ENCODE results near the gene ROR1. TPM values are rescaled to one million over a fixed set of nuclear protein-coding genes. Genes with fewer than 3 reads are reported as not detected.

The ROR1 gene
- not detected for total RNA-seq

DNA sequence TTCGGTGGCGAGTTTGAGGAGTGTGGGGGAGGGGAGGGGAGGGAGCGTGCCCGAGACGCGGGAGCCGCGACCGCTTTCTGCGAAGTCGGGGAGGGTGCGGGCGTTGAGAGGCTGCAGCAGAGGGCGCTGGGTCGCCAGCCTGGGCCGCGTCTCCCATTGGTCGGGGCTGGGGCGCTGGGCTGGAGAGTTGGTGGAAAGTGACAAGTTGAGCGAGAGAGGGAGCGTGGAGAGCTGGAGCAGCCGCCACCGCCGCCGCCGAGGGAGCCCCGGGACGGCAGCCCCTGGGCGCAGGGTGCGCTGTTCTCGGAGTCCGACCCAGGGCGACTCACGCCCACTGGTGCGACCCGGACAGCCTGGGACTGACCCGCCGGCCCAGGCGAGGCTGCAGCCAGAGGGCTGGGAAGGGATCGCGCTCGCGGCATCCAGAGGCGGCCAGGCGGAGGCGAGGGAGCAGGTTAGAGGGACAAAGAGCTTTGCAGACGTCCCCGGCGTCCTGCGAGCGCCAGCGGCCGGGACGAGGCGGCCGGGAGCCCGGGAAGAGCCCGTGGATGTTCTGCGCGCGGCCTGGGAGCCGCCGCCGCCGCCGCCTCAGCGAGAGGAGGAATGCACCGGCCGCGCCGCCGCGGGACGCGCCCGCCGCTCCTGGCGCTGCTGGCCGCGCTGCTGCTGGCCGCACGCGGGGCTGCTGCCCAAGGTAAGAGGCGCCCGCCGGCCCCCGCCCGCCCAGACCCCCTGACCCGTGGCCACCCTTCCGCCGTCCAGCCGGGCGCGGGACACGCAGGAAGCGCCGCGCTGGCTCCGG, at the start of gene ROR1:
ROR1 (plus strand) TSS at position 203 of the 802 bp plus-strand sequence.
- peak; percentile 93 for ATAC-seq
- peak; percentile 69 for DNase-seq
- ChIA-PET CTCF (no interaction called here), POLR2A (interaction anchor here (0.6 to 1.3 kb wide), 2 partner anchors 10 to 348 kb away, joined by 3 to 4 read pairs; no protein-coding TSS in a partner anchor)
- peaks cover 49% of the 10 kb centered on the region for H3K27me3 Mint-ChIP-seq
- peak; percentile 45 for TF ChIP-seq CTCF (IDR thresholded peaks at IDR 0.05)
- no peaks in the 10 kb centered on the region for H3K9me3 Mint-ChIP-seq
- peak within 1 kb of the TSS; percentile 52 for H3K4me3 Mint-ChIP-seq
- H3K4me1 Mint-ChIP-seq (ENCODE audit: low read depth), result peaks cover 12% of the 10 kb centered on the region
- intact Hi-C loops (cut with micrococcal nuclease), result no loop called here
- no peaks in the 10 kb centered on the region for H3K36me3 Mint-ChIP-seq (ENCODE audit: low read depth)
- H3K27ac Mint-ChIP-seq, result no peak within 1 kb of the TSS

GRCh38 chr1:63724375-63724899, 49.4 kb upstream of the ROR1 start:
- ChIA-PET POLR2A (no interaction called here), CTCF (interaction anchor here (1.2 kb wide), 1 partner anchor 33 kb away, joined by 3 read pairs; no protein-coding TSS in a partner anchor)
- ATAC-seq, result no peak
- no peaks in the 10 kb centered on the region for H3K4me1 Mint-ChIP-seq (ENCODE audit: low read depth)
- no peak overlapping the region for H3K4me3 Mint-ChIP-seq
- no peak for DNase-seq
- H3K27me3 Mint-ChIP-seq, result no peaks in the 10 kb centered on the region
- no peak overlapping the region for H3K27ac Mint-ChIP-seq
- H3K36me3 Mint-ChIP-seq (ENCODE audit: low read depth), result no peaks in the 10 kb centered on the region
- no peaks in the 10 kb centered on the region for H3K9me3 Mint-ChIP-seq
- intact Hi-C loops (cut with micrococcal nuclease), result no loop called here
- TF ChIP-seq CTCF (IDR thresholded peaks at IDR 0.05), result no peak

- CTCF ChIA-PET, result interaction anchor here (0.7 kb wide), 1 partner anchor 37 kb away, joined by 4 read pairs; no protein-coding TSS in a partner anchor
- no peak for DNase-seq
Observed at GRCh38 chr1:63728611-63729226, 45.1 kb upstream of the ROR1 start.

DNA sequence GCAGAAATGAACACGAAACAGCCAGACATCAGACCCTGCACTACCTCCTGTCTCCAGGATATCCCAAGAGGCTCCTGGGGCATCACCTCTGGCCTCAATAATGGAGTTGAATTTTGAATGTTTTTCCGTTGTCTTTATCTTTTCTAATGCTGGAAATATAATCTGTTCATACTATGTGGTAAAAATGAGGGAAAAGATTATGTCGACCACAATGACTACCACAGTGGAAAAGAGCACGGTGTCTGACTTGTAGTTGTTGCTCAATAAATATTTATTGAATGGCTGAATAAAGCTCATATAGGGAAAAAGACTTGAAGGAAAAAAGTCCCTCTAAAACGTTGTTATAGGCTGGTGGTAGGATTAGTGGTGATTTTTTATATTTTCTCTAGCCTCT, 44.6 kb upstream of the ROR1 start:
- no peaks in the 10 kb centered on the region for H3K4me1 Mint-ChIP-seq (ENCODE audit: low read depth)
- no peak for DNase-seq
- intact Hi-C loops (cut with micrococcal nuclease), result no loop called here
- no peak overlapping the region for H3K27ac Mint-ChIP-seq
- no peak overlapping the region for H3K4me3 Mint-ChIP-seq
- H3K27me3 Mint-ChIP-seq, result no peaks in the 10 kb centered on the region
- POLR2A ChIA-PET, result no interaction called here
- no peak for ATAC-seq
- H3K36me3 Mint-ChIP-seq (ENCODE audit: low read depth), result no peaks in the 10 kb centered on the region
- CTCF ChIA-PET, result no interaction called here
- TF ChIP-seq CTCF (IDR thresholded peaks at IDR 0.05), result no peak
- H3K9me3 Mint-ChIP-seq, result no peaks in the 10 kb centered on the region

More at GRCh38 chr1:63728611-63729226, 45.1 kb upstream of the ROR1 start:
- Mint-ChIP-seq H3K36me3 (ENCODE audit: low read depth) (no peaks in the 10 kb centered on the region), H3K27ac (no peak overlapping the region), H3K27me3 (no peaks in the 10 kb centered on the region), H3K9me3 (no peaks in the 10 kb centered on the region), H3K4me3 (no peak overlapping the region), H3K4me1 (ENCODE audit: low read depth) (no peaks in the 10 kb centered on the region)
- no peak for TF ChIP-seq CTCF (IDR thresholded peaks at IDR 0.05)
- intact Hi-C loops (cut with micrococcal nuclease), result no loop called here
- no peak for ATAC-seq
- POLR2A ChIA-PET, result no interaction called here

GRCh38 chr1:63730211-63730610, 43.6 kb upstream of the ROR1 start:
- intact Hi-C loops (cut with micrococcal nuclease), result no loop called here
- no peaks in the 10 kb centered on the region for H3K9me3 Mint-ChIP-seq
- no peaks in the 10 kb centered on the region for H3K36me3 Mint-ChIP-seq (ENCODE audit: low read depth)
- peaks cover under 1% of the 10 kb centered on the region for H3K27me3 Mint-ChIP-seq
- no peak for DNase-seq
- no peaks in the 10 kb centered on the region for H3K4me1 Mint-ChIP-seq (ENCODE audit: low read depth)
- no peak for TF ChIP-seq CTCF (IDR thresholded peaks at IDR 0.05)
- no peak overlapping the region for H3K4me3 Mint-ChIP-seq
- CTCF ChIA-PET, result no interaction called here
- no peak overlapping the region for H3K27ac Mint-ChIP-seq
- no peak for ATAC-seq
- POLR2A ChIA-PET, result no interaction called here

All from activated CD8-positive, alpha-beta T cell treated with anti-CD3 and anti-CD28 coated beads for 36 hours (primary cell).